ENCODE data around the gene KIRREL3. TPM values are rescaled to one million over a fixed set of nuclear protein-coding genes. Genes with fewer than 3 reads are reported as not detected.

The KIRREL3 gene
- total and polyA plus RNA-seq, 2 of the 4 experiments (the other 2 are of a cell fraction), result 10.9 to 15.9 TPM

DNA sequence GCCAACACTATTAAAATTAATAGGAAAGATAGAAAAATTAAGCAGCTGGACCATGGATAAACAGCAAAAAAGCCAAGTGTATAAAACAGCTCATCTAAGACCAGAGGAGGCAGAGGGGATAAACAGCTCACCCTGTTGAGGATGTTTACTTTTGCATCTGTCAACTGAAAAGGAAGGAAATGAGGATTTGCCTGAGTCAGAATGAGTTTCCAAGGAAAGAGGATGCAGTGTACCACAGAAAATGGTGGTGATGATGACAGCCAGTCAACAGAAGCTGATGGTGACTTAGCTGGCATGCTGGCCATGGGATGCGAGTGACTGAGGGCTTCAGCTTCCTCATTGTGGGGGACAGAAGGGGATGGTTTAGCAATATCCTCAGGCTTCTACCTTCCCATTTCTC is 183.5 kb downstream of the KIRREL3 start:
- Histone ChIP-seq H2AFZ (replicated peaks; ENCODE audit: low read length, poor library complexity) (peak overlapping the region; percentile 52), H3K4ac (ENCODE audit: low read depth, low read length) (peak overlapping the region; percentile 73), H2AK9ac (replicated peaks; ENCODE audit: low read depth, low read length, poor library complexity) (peak overlapping the region; percentile 13), H2BK20ac (ENCODE audit: low read depth, low read length) (peak overlapping the region; percentile 76), H4K20me1 (ENCODE audit: insufficient read depth, low read length) (no peaks in the 10 kb centered on the region), H4K5ac (ENCODE audit: low read depth, low read length) (no peak overlapping the region), H4K91ac (ENCODE audit: insufficient read depth, low read depth, low read length) (peak overlapping the region; percentile 68), H3K56ac (ENCODE audit: extremely low read depth, insufficient read depth, low read length) (no peak overlapping the region), H3K27me3 (ENCODE audit: control insufficient read depth, insufficient read depth, low read length) (no peaks in the 10 kb centered on the region), H3K18ac (ENCODE audit: low read depth, low read length) (no peak overlapping the region), H3K36me3 (ENCODE audit: control insufficient read depth, insufficient read depth, low read length) (no peaks in the 10 kb centered on the region), H3K9me3 (ENCODE audit: control insufficient read depth, insufficient read depth, low read length) (no peaks in the 10 kb centered on the region), H2AK5ac (ENCODE audit: low read depth, low read length) (peak overlapping the region; percentile 39), H2BK5ac (ENCODE audit: low read depth, low read length, poor library complexity, severe bottlenecking) (peak overlapping the region; percentile 36), H3K9me1 (ENCODE audit: insufficient read depth, low read length) (peaks cover 15% of the 10 kb centered on the region), H3K14ac (replicated peaks; ENCODE audit: low read depth, low read length) (peak overlapping the region; percentile 57), H3K27ac (ENCODE audit: insufficient read depth, low read length) (no peak overlapping the region; the same call in 1 of the 2 replicates), H3K4me1 (ENCODE audit: control insufficient read depth, insufficient read depth, low read length) (peaks cover 14% of the 10 kb centered on the region), H2BK120ac (ENCODE audit: low read depth, low read length) (peak overlapping the region; percentile 88), H3K4me2 (ENCODE audit: low read depth, low read length) (no peak overlapping the region), H3K4me3 (ENCODE audit: insufficient read depth, low read depth, low read length) (no peak overlapping the region), H3K9ac (ENCODE audit: low read depth, low read length) (no peak overlapping the region), H4K8ac (ENCODE audit: low read depth in 2 of 2, low read length in 2 of 2) (peak overlapping the region; percentile 4 to 65; a peak in 2 of 4 replicates), H3K79me1 (ENCODE audit: low read depth in 1 of 2, low read length in 2 of 2) (peaks cover 7 to 35% of the 10 kb centered on the region in 2 experiments; a peak in 3 of 4 replicates), H3K23ac (ENCODE audit: low read depth, low read length) (peak overlapping the region; percentile 62; the same call in 1 of the 2 replicates), H2BK15ac (ENCODE audit: low read depth, low read length) (peak overlapping the region; percentile 71; the same call in 1 of the 3 replicates)
- no CpG with 5 or more reads among the region's 1 CpG for WGBS, 2 experiments (ENCODE audit: extremely low coverage in 2 of 2, insufficient read length in 1 of 2)
- ChIA-PET CTCF (no interaction called here), POLR2A (ENCODE audit: unreplicated experiment) (interaction anchor here (0.5 kb wide), 1 partner anchor 802 kb away, joined by 5 read pairs; no protein-coding TSS in a partner anchor)
- dilution Hi-C loops (cut with HindIII; ENCODE audit: low sequenced_read_pairs, unreplicated experiment) (no loop called here), in situ Hi-C loops (cut with MboI; ENCODE audit: low sequenced_read_pairs) (no loop called here), intact Hi-C loops (cut with micrococcal nuclease) (no loop called here)
- no TSS peak for BruUV-seq (replicated peaks)
- ATAC-seq (ENCODE audit: low read depth), result peak; percentile 84
- DNase-seq, result peak; percentile 84
- TF ChIP-seq CTCF (conservative IDR thresholded peaks at IDR 0.05; ENCODE audit: low read depth, low read length) (no peak), MAFK (IDR thresholded peaks at IDR 0.05; ENCODE audit: low read depth, low read length) (peak; percentile 24; the same call in 1 of the 2 replicates), CEBPB (IDR thresholded peaks at IDR 0.05; ENCODE audit: low read depth, low read length) (peak; percentile 44; the same call in 1 of the 2 replicates), SMC3 (IDR thresholded peaks at IDR 0.05; ENCODE audit: low read depth, low read length) (no peak), MAZ (IDR thresholded peaks at IDR 0.05; ENCODE audit: borderline replicate concordance, low read depth, low read length) (no peak), MXI1 (IDR thresholded peaks at IDR 0.05; ENCODE audit: borderline replicate concordance, low read depth, low read length) (no peak), RAD21 (IDR thresholded peaks at IDR 0.05; ENCODE audit: low read length) (0 out of 2 replicates have a peak, but pooled peaks have one; percentile 5), POLR2A (IDR thresholded peaks at IDR 0.05; ENCODE audit: low read depth, low read length) (no peak), BHLHE40 (IDR thresholded peaks at IDR 0.05; ENCODE audit: low read depth, low read length) (no peak), FOS (IDR thresholded peaks at IDR 0.05; ENCODE audit: low read depth, low read length) (0 out of 2 replicates have a peak, but pooled peaks have one; percentile 50), USF2 (IDR thresholded peaks at IDR 0.05; ENCODE audit: low read depth, low read length) (no peak), NFE2L2 (IDR thresholded peaks at IDR 0.05; ENCODE audit: low read depth, low read length) (peak; percentile 76; the same call in 1 of the 2 replicates), RCOR1 (IDR thresholded peaks at IDR 0.05; ENCODE audit: insufficient replicate concordance, low read length) (no peak)

Measured in IMR-90 (cell line).